PC-9 (cell line): ENCODE data around the gene ZFP57. TPM values are rescaled to one million over a fixed set of nuclear protein-coding genes. Genes with fewer than 3 reads are reported as not detected.

ENCODE experiments used
- BruUV-seq: library from RNA; stranded (reverse); fragments of 400-500 nt; replicated peaks from 2 replicates; lab custom pipeline; 2021; lab: Mats Ljungman, UMichigan
- CTCF ChIA-PET: fragments of 300-600 bp; sonication (Branson Sonifier 250); formaldehyde crosslinking; loops from one replicate; lab custom pipeline; 2022; ENCODE audit warnings: antibody characterized with exemption; lab: Charles Lee
- POLR2A ChIA-PET: fragments of 300-600 bp; sonication (Branson Sonifier 250); formaldehyde crosslinking; loops from one replicate; lab custom pipeline; 2022; ENCODE audit warnings: antibody characterized with exemption; ENCODE audit not compliant: unreplicated experiment; lab: Charles Lee
- DNase-seq, 2 experiments: peaks; one replicate each; pipeline versions ENCODE4 v3.0.0 to v3.0.0-alpha.2; 2015 to 2022; ENCODE audit warnings: mixed read lengths in 1 of 2
- H2AFZ ChIP-seq: fragments of 200-600 bp; sonication (generic); 2 replicates; pipeline ENCODE4 v1.8.1; 2017; ENCODE audit warnings: antibody characterized with exemption
- H3F3A ChIP-seq: fragments of 200-600 bp; sonication (generic); 2 replicates; pipeline ENCODE4 v1.8.1; 2017; ENCODE audit warnings: antibody characterized with exemption, mild to moderate bottlenecking, low read depth; ENCODE audit not compliant: insufficient read depth
- H3K27ac ChIP-seq: fragments of 200-600 bp; sonication (generic); 2 replicates; pipeline ENCODE4 v1.6.1; 2016; ENCODE audit warnings: mixed run types
- H3K27me3 ChIP-seq: fragments of 200-600 bp; sonication (generic); 2 replicates; pipeline ENCODE4 v1.6.1; 2016; ENCODE audit warnings: low read depth, mixed run types; ENCODE audit not compliant: insufficient read depth
- H3K36me3 ChIP-seq: fragments of 200-600 bp; sonication (generic); 2 replicates; pipeline ENCODE4 v1.6.1; 2016; ENCODE audit warnings: low read depth, mixed run types
- H3K4me1 ChIP-seq: fragments of 200-600 bp; sonication (generic); replicated peaks from 2 replicates; pipeline ENCODE4 v1.6.1; 2016; ENCODE audit warnings: mixed run types; ENCODE audit not compliant: insufficient read depth
- H3K4me2 ChIP-seq: fragments of 200-600 bp; sonication (generic); 2 replicates; pipeline ENCODE4 v1.6.1; 2017; ENCODE audit warnings: mixed run types
- H3K4me3 ChIP-seq: fragments of 200-600 bp; sonication (generic); 2 replicates; pipeline ENCODE4 v1.6.1; 2016; ENCODE audit warnings: mixed run types
- H3K79me2 ChIP-seq: fragments of 200-600 bp; sonication (generic); 2 replicates; pipeline ENCODE4 v1.6.1; 2017; ENCODE audit warnings: low read depth, mixed run types
- H3K9me2 ChIP-seq: fragments of 200-600 bp; sonication (generic); 2 replicates; pipeline ENCODE4 v1.8.1; 2017; ENCODE audit warnings: mild to moderate bottlenecking; ENCODE audit not compliant: insufficient read depth
- H3K9me3 ChIP-seq: fragments of 200-600 bp; sonication (generic); 2 replicates; pipeline ENCODE4 v1.8.1; 2016; ENCODE audit warnings: low read depth; ENCODE audit not compliant: insufficient read depth
- H4K20me1 ChIP-seq: fragments of 200-600 bp; sonication (generic); 2 replicates; pipeline ENCODE4 v1.8.1; 2017; ENCODE audit not compliant: insufficient read depth
- CTCF ChIP-seq: fragments of 200-600 bp; sonication (generic); conservative IDR thresholded peaks from 2 replicates; pipeline ENCODE4 v1.6.1; 2017; ENCODE audit warnings: mixed run types, antibody characterized with exemption, mild to moderate bottlenecking, moderate library complexity
- EZH2 ChIP-seq: fragments of 200-600 bp; sonication (generic); IDR thresholded peaks from 2 replicates; pipeline ENCODE4 v1.8.0; 2017; ENCODE audit warnings: antibody characterized with exemption, low read depth
- intact Hi-C: fragments of 100-400 bp; cut with micrococcal nuclease; formaldehyde crosslinking; loops from one replicate; pipeline ENCODE4 v1.10.0; 2022; ENCODE audit not compliant: unreplicated experiment
- total RNA-seq: library from RNA; stranded (reverse); gene quantifications from 2 replicates; pipeline ENCODE4 v1.2.3, GENCODE V29; 2021

Gene ZFP57
- total RNA-seq, 1 experiment from 2014 or later: 1.1 TPM

- no peak for DNase-seq
- Histone ChIP-seq H3F3A (peaks cover 20% of the 10 kb centered on the region; the same call in 1 of the 2 replicates), H3K36me3 (no peaks in the 10 kb centered on the region), H3K79me2 (no peaks in the 10 kb centered on the region), H3K9me2 (no peaks in the 10 kb centered on the region), H4K20me1 (no peaks in the 10 kb centered on the region), H3K4me2 (no peak overlapping the region), H3K27me3 (no peaks in the 10 kb centered on the region), H3K4me1 (peaks cover 24% of the 10 kb centered on the region), H3K27ac (no peak overlapping the region), H3K9me3 (no peaks in the 10 kb centered on the region), H3K4me3 (no peak overlapping the region), H2AFZ (no peak overlapping the region)
- intact Hi-C loops: no loop called here
- no TSS peak for BruUV-seq
- TF ChIP-seq CTCF (no peak), EZH2 (no peak)
- ChIA-PET POLR2A (no interaction called here), CTCF (no interaction called here)
These were observed 859 bp upstream of the ZFP57 start for GRCh38 chr6:29681811-29682210.

- Histone ChIP-seq H3K79me2 (no peaks in the 10 kb centered on the region), H2AFZ (no peak overlapping the region), H3K9me2 (no peaks in the 10 kb centered on the region), H3K27ac (no peak overlapping the region), H3K4me3 (no peak overlapping the region), H3K4me1 (peaks cover 28% of the 10 kb centered on the region), H4K20me1 (no peaks in the 10 kb centered on the region), H3K9me3 (no peaks in the 10 kb centered on the region), H3F3A (peaks cover 24% of the 10 kb centered on the region; the same call in 1 of the 2 replicates), H3K27me3 (no peaks in the 10 kb centered on the region), H3K4me2 (no peak overlapping the region), H3K36me3 (no peaks in the 10 kb centered on the region)
- no TSS peak for BruUV-seq
- intact Hi-C loops: no loop called here
- no peak for DNase-seq
- POLR2A ChIA-PET: no interaction called here
- CTCF ChIA-PET: no interaction called here
- TF ChIP-seq CTCF (no peak), EZH2 (no peak)
These were observed 536 bp downstream of the ZFP57 start for GRCh38 chr6:29680416-29680815.

- CTCF ChIA-PET: no interaction called here
- no peak overlapping the region for H3K27ac ChIP-seq
These were observed 990 bp downstream of the ZFP57 start for GRCh38 chr6:29679962-29680361.

More at GRCh38 chr6:29679962-29680361, 990 bp downstream of the ZFP57 start:
- Histone ChIP-seq H3K4me1 (peaks cover 28% of the 10 kb centered on the region), H3K9me2 (no peaks in the 10 kb centered on the region), H3K27me3 (no peaks in the 10 kb centered on the region), H3F3A (peaks cover 24% of the 10 kb centered on the region; the same call in 1 of the 2 replicates), H3K9me3 (no peaks in the 10 kb centered on the region), H3K4me3 (no peak overlapping the region), H3K36me3 (no peaks in the 10 kb centered on the region), H4K20me1 (no peaks in the 10 kb centered on the region), H2AFZ (no peak overlapping the region), H3K4me2 (no peak overlapping the region), H3K79me2 (no peaks in the 10 kb centered on the region)
- POLR2A ChIA-PET: no interaction called here
- no peak for DNase-seq
- TF ChIP-seq EZH2: no peak
- no peak for TF ChIP-seq CTCF
- intact Hi-C loops: no loop called here
- no TSS peak for BruUV-seq
